Gastrocnemius medialis (tissue), 4 donors: Measurements from ENCODE around the gene UNC5C.

Experiments
- CTCF ChIP-seq, 5 experiments: fragments of 450-650 bp in 3 of 5; fragments of 200-600 bp in 2 of 5; sonication (generic) in 2 of 5; IDR thresholded peaks in 4 of 5; conservative IDR thresholded peaks in 1 of 5; 1 replicate in 4 of 5; 2 replicates in 1 of 5; pipeline ENCODE4 v1.5.1; 2016 to 2019; ENCODE audit warnings: antibody characterized with exemption in 5 of 5, mild to moderate bottlenecking in 3 of 5, moderate library complexity in 3 of 5
- POLR2A ChIP-seq, 2 donors: fragments of 450-650 bp; IDR thresholded peaks; one replicate each; pipeline ENCODE4 v1.6.1; 2017; ENCODE audit warnings: antibody characterized with exemption in 2 of 2, mild to moderate bottlenecking in 2 of 2, moderate library complexity in 2 of 2

GRCh38 chr4:95417531-95417930 is 131.2 kb downstream of the UNC5C start:
- no peak for TF ChIP-seq CTCF (IDR thresholded peaks at IDR 0.05 in 4 of 5, conservative IDR thresholded peaks at IDR 0.05 in 1 of 5)
- TF ChIP-seq POLR2A (IDR thresholded peaks at IDR 0.05) = no peak
